Loucy (cell line): ENCODE data around the gene PIM3.

ENCODE experiments used
- H2AFZ ChIP-seq: fragments of 200-600 bp; sonication (generic); 2 replicates; pipeline ENCODE4 v1.6.0; 2016; ENCODE audit warnings: antibody characterized with exemption, mild to moderate bottlenecking, low read length, moderate library complexity
- H3F3A ChIP-seq: fragments of 200-600 bp; 2 replicates; pipeline ENCODE4 v1.6.0; 2016; ENCODE audit warnings: antibody characterized with exemption, low read depth, mild to moderate bottlenecking
- H3K27me3 ChIP-seq: fragments of 200-600 bp; sonication (generic); 2 replicates; pipeline ENCODE4 v1.6.1; 2014; ENCODE audit warnings: low read length, mild to moderate bottlenecking; ENCODE audit not compliant: insufficient read depth, poor library complexity, severe bottlenecking
- H3K36me3 ChIP-seq: fragments of 200-600 bp; sonication (generic); 2 replicates; pipeline ENCODE4 v1.6.1; 2016; ENCODE audit warnings: low read length; ENCODE audit not compliant: insufficient read depth
- H3K4me1 ChIP-seq: fragments of 200-600 bp; sonication (generic); 2 replicates; pipeline ENCODE4 v1.5.1; 2014; ENCODE audit warnings: low read length, mild to moderate bottlenecking; ENCODE audit not compliant: insufficient read depth, poor library complexity, severe bottlenecking
- H3K4me2 ChIP-seq: fragments of 200-600 bp; sonication (generic); 2 replicates; pipeline ENCODE4 v1.6.0; 2014; ENCODE audit warnings: antibody characterized with exemption, low read length, low read depth, mild to moderate bottlenecking; ENCODE audit not compliant: poor library complexity, severe bottlenecking
- H3K4me3 ChIP-seq: fragments of 200-600 bp; sonication (generic); 2 replicates; pipeline ENCODE4 v1.5.1; 2014; ENCODE audit warnings: low read length, mild to moderate bottlenecking, mixed read lengths; ENCODE audit not compliant: poor library complexity, severe bottlenecking
- H3K79me2 ChIP-seq: fragments of 200-600 bp; sonication (generic); 2 replicates; pipeline ENCODE4 v1.6.1; 2014; ENCODE audit warnings: low read length; ENCODE audit not compliant: insufficient read depth
- H3K9ac ChIP-seq: fragments of 200-600 bp; sonication (generic); 2 replicates; pipeline ENCODE4 v1.6.0; 2014; ENCODE audit warnings: mild to moderate bottlenecking, low read depth, low read length, moderate library complexity; ENCODE audit not compliant: poor library complexity, severe bottlenecking
- H3K9me2 ChIP-seq: fragments of 200-600 bp; sonication (generic); replicated peaks from 2 replicates; pipeline ENCODE4 v1.6.1; 2016; ENCODE audit warnings: low read depth, low read length, mixed read lengths
- H3K9me3 ChIP-seq: fragments of 200-600 bp; sonication (generic); 2 replicates; pipeline ENCODE4 v1.6.1; 2014; ENCODE audit warnings: mild to moderate bottlenecking, antibody characterized with exemption, low read length, low read depth; ENCODE audit not compliant: insufficient read depth
- H4K20me1 ChIP-seq: fragments of 200-600 bp; sonication (generic); 2 replicates; pipeline ENCODE4 v1.6.0; 2014; ENCODE audit warnings: antibody characterized with exemption, low read length, mild to moderate bottlenecking; ENCODE audit not compliant: insufficient read depth, poor library complexity, severe bottlenecking
- EZH2phosphoT487 ChIP-seq: fragments of 200-600 bp; IDR thresholded peaks from 2 replicates; pipeline ENCODE4 v1.6.1; 2018; ENCODE audit warnings: antibody characterized with exemption, mild to moderate bottlenecking, moderate library complexity, borderline replicate concordance
- TF ChIP-seq, protein P1 (sequence below): fragments of 200-600 bp; sonication (generic); conservative IDR thresholded peaks from 2 replicates; pipeline ENCODE4 v1.5.1; 2014; ENCODE audit warnings: mild to moderate bottlenecking, antibody characterized with exemption, low read length

The PIM3 gene

GRCh38 chr22:50010676-50011446 is 50.3 kb downstream of the PIM3 start:
- H3K4me3 ChIP-seq = no peak overlapping the region
- no peaks in the 10 kb centered on the region for H3K4me1 ChIP-seq
- H2AFZ ChIP-seq = no peak overlapping the region; the same call in 1 of the 2 replicates
- H3K9me3 ChIP-seq = no peaks in the 10 kb centered on the region
- no peaks in the 10 kb centered on the region for H3K9me2 ChIP-seq
- H3K36me3 ChIP-seq = no peaks in the 10 kb centered on the region
- no peaks in the 10 kb centered on the region for H3K79me2 ChIP-seq
- H3K9ac ChIP-seq = no peak overlapping the region
- H3F3A ChIP-seq = no peaks in the 10 kb centered on the region
- no peaks in the 10 kb centered on the region for H3K27me3 ChIP-seq
- no peaks in the 10 kb centered on the region for H4K20me1 ChIP-seq
- TF ChIP-seq, protein P1, sequence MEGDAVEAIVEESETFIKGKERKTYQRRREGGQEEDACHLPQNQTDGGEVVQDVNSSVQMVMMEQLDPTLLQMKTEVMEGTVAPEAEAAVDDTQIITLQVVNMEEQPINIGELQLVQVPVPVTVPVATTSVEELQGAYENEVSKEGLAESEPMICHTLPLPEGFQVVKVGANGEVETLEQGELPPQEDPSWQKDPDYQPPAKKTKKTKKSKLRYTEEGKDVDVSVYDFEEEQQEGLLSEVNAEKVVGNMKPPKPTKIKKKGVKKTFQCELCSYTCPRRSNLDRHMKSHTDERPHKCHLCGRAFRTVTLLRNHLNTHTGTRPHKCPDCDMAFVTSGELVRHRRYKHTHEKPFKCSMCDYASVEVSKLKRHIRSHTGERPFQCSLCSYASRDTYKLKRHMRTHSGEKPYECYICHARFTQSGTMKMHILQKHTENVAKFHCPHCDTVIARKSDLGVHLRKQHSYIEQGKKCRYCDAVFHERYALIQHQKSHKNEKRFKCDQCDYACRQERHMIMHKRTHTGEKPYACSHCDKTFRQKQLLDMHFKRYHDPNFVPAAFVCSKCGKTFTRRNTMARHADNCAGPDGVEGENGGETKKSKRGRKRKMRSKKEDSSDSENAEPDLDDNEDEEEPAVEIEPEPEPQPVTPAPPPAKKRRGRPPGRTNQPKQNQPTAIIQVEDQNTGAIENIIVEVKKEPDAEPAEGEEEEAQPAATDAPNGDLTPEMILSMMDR = no peak
- no peak overlapping the region for H3K4me2 ChIP-seq

GRCh38 chr22:50011447-50012210 is 51.1 kb downstream of the PIM3 start:
- Histone ChIP-seq H3K79me2 (no peaks in the 10 kb centered on the region), H3K36me3 (no peaks in the 10 kb centered on the region), H3K27me3 (no peaks in the 10 kb centered on the region), H3K4me1 (no peaks in the 10 kb centered on the region), H3K4me2 (no peak overlapping the region), H3K9ac (no peak overlapping the region), H3K9me3 (no peaks in the 10 kb centered on the region), H3K9me2 (no peaks in the 10 kb centered on the region), H3F3A (no peaks in the 10 kb centered on the region), H3K4me3 (no peak overlapping the region), H4K20me1 (no peaks in the 10 kb centered on the region), H2AFZ (no peak overlapping the region; the same call in 1 of the 2 replicates)
- no peak for TF ChIP-seq EZH2phosphoT487
- TF ChIP-seq, protein P1 = no peak

- H3K79me2 ChIP-seq = no peaks in the 10 kb centered on the region
- H3K27me3 ChIP-seq = no peaks in the 10 kb centered on the region
- H3K4me3 ChIP-seq = no peak within 1 kb of the TSS
- H3F3A ChIP-seq = no peaks in the 10 kb centered on the region
- H3K9me3 ChIP-seq = no peaks in the 10 kb centered on the region
- H3K9me2 ChIP-seq = no peaks in the 10 kb centered on the region
- no peak within 1 kb of the TSS for H2AFZ ChIP-seq
- H3K9ac ChIP-seq = no peak within 1 kb of the TSS
- TF ChIP-seq, protein P1 = no peak
- no peak for TF ChIP-seq EZH2phosphoT487
- no peaks in the 10 kb centered on the region for H4K20me1 ChIP-seq
- H3K4me2 ChIP-seq = no peak within 1 kb of the TSS
- no peaks in the 10 kb centered on the region for H3K4me1 ChIP-seq
- no peaks in the 10 kb centered on the region for H3K36me3 ChIP-seq
Measured at GRCh38 chr22:50012211-50013181, 51.9 kb downstream of the PIM3 start, which contains the start of gene IL17REL. TSS of gene IL17REL (minus strand) at chr22:50012765. CDS start at chr22:50012646, 119 bp downstream.
